Measurements from ENCODE around the gene GLRA1.

DNA sequence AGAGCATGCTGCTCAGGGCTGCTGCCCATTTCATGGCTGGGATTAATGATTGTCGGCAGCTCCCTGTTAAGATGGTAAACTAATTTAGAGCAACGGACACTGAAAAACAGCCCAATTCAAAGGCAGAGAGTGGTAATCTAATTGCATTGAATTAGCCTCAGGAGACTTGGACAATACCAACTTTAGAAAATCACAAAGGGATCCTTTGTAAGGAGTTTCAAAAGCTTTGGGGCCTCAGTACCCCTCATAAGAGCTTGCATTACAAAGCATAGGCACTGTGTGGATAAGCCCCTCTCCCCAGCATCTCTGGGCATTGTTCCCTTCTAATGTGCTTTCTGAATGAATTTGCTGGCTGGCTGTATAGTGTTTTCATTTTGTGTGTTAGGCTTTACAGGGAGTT lies 6.7 kb downstream of the GLRA1 start:
- TF ChIP-seq EZH2 (IDR thresholded peaks at IDR 0.05; ENCODE audit: insufficient read depth, poor library complexity, severe bottlenecking) (no peak), EZH2phosphoT487 (IDR thresholded peaks at IDR 0.05; ENCODE audit: insufficient read depth, low read depth) (no peak)

Measured in GM23248 (cell line).